ENCODE results near the gene MYH11.
"Not testable (repeated sequence)": the region's sequence is repeated elsewhere in the genome, so short reads cannot be mapped to it uniquely, and the experiment has no call there.

Gene MYH11

DNA sequence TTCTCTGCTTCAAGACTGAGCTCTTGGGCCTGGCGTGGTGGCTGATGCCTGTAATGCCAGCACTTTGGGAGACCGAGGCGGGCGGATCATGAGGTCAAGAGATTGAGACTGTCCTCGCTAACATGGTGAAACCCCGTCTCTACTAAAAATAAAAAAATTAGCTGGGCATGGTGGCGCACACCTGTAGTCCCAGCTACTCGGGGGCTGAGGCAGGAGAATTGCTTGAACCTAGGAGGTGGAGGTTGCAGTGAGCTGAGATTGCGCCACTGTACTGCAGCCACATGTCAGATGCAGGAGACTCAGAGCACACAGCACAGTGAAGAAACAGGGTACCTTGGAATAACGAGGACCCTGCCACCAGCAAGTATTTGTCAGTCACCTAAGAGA, 184.7 kb downstream of the MYH11 start:
- not testable (repeated sequence) for DNase-seq (ENCODE audit: low read depth)

DNA sequence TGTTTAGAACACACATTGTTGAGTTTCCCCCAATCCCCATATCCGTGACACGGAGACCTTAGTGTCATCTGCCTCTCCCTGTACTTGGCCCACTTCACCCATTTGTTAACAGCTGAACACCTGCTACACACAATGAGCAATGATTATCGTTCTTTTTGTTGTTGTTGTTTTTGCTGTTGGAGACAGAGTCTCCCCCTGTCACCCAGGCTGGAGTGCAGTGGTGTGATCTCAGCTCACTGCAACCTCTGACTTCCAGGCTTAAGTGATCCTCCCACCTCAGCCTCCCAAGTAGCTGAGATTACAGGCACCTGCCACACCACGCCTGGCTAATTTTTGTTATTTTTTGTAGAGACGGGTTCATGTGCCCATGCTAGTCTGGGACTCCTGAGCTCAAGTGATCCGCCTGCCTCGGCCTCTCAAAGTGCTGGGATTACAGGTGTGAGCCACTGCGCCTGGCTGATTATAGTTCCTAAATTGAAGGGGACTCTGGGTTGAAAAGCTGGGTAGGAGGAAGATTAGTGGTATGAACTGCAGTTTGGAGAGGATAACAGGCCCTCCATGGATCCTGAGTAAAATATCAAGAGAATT, 185.2 kb downstream of the MYH11 start:
- DNase-seq (ENCODE audit: low read depth), result no peak

DNA sequence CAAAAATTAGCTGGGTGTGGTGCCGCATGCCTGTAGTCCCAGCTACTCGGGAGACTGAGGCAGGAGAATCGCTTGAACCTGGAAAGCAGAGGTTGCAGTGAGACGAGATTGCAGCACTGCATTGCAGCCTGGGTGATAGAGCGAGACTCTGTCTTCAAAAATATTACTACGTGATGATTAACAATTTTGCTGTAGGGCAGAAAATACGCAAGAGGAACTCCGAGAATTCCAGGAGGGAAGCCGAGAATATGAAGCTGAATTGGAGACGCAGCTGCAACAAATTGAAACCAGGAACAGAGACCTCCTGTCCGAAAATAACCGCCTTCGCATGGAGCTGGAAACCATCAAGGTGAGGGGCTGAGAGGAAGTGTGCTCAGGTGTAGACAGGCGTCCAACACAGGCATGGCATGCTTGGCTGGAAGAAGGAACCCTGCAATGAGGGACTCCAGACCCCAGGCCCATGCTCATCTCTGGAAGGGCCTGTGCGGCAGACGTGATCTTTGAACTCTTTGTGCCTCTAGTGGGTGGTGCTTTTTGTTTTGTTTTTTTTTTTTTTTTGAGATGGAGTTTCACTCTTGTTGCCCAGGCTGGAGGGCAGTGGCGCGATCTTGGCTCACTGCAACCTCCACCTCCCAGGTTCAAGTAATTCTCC, 189.6 kb downstream of the MYH11 start:
- no peak for DNase-seq (ENCODE audit: low read depth)

DNA sequence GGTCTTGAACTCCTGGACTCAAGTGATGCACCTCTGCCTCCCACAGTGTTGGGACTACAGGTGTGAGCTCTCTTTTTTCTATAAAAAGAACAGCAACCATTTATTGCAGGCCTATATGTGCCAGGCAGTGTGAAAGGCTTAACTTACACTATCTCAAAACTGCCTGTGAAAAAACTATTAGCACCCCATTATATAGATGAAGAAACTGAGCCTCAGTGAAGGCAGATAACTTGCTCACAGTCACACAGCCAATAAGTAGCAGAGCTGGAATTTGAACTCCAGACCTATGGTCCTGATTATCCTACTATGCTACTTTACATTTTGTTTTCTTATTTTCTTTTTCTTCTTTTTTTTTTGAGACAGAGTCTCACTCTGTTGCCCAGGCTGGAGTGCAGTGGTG, 191.7 kb downstream of the MYH11 start:
- DNase-seq (ENCODE audit: low read depth), result no peak

DNA sequence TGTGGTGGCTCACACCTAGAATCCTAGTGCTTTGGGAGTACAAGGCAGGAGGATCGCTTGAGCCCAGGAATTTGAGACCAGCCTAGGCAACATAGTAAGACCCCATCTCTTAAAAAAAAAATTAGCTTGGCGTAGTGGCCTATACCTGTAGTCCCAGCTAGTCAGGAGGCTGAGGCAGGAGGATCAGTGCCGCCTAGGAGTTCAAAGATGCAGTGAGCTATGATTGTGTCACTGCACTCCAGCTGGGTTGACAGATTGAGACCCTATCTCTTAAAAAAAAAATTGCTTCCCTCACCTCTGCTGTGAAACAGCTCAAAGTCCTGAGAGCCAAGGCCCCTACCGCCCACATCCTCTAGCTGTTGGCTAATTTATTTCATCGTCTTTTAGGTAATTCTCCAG, 196.6 kb downstream of the MYH11 start:
- no peak for DNase-seq (ENCODE audit: low read depth)

DNA sequence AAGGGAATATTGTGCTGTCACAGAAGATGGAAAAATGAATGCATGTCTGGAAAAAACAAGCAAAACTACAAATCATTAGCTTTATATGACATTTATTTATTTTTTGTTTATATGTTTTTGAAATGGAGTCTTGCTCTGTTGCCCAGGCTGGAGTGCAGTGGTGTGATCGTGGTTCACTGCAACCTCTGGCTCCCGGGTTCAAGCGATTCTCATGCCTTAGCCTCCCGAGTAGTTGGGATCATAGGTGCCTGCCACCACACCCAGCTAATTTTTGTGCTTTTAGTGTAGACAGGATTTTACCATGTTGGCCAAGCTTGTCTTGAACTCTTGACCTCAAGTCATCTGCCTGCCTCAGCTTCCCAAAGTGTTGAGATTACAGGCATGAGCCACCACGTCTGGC, 198.3 kb downstream of the MYH11 start:
- no peak for DNase-seq (ENCODE audit: low read depth)

DNA sequence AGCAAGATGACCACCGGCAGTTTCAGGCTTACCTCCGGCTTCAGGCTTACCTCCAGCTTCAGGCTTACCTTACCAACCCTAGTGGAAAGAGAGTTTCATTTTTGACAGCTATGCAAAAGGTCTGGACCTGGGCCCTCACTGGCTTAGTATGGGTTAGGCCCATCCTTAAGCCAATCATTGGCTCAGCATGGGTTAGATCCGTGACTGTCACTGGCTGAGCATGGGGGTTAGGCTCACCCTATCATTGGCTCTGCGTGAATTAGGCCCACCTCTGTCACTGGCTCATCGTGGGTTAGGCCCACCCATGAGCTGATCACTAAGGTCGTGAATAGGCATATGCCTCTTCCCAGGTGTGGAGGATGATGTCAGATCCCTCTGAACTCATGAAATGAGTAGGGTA, 198.7 kb downstream of the MYH11 start:
- no peak for DNase-seq (ENCODE audit: low read depth)

DNA sequence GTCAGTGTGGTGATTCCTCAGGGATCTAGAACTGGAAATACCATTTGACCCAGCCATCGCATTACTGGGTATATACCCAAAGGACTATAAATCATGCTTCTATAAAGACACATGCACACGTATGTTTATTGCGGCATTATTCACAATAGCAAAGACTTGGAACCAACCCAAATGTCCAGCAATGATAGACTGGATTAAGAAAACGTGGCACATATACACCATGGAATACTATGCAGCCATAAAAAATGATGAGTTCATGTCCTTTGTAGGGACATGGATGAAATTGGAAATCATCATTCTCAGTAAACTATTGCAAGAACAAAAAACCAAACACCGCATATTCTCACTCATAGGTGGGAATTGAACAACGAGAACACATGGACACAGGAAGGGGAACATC, 201.3 kb downstream of the MYH11 start:
- DNase-seq (ENCODE audit: low read depth), result not testable (repeated sequence)

DNA sequence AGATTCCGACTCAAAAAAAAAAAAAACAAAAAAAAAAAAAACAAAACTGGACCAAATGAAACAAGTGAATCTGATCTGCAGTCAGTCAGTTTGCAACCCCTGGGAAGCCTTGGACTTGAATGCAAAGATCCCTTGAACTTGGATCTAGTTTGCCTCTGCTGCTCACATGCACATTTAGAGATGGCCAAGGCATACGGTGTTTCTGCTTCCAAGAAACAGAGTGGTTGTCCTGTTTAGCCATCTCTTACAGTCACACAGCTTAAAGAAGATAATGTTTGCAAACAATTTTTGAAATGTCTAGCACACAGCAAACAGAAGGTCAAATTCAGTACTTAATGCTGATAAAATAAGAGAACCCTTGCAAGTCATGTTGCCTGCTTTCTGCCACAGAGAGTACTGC, 202.2 kb downstream of the MYH11 start:
- DNase-seq (ENCODE audit: low read depth), result no peak

DNA sequence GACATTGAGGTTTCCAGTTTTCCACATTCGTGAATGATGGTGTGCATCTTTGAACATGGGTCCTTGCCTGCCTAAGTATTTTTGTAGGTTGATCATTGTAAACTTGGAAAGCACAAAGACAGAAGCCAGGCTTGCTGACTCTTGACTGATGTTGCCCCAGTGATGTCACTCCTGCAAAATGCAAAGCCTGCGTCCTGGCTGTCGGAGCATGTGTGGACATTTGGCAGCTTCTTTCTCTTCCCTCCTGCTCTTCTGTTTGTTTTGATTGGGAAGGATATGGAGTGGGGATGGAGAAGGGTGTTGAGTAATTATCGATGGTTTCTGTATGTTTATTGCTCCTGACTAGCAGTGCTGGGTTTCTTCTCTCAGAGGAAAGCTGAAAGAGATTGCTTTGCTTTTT, 203.6 kb downstream of the MYH11 start:
- DNase-seq (ENCODE audit: low read depth), result no peak

Data from stimulated activated CD8-positive, alpha-beta memory T cell treated with anti-CD3 and anti-CD28 coated beads, Interleukin-15, amount 100 ng/mL, for 1 hour (primary cell).